HepG2 (cell line): ENCODE measurements around the gene FDPS. TPM values are rescaled to one million over a fixed set of nuclear protein-coding genes. Genes with fewer than 3 reads are reported as not detected.

Experiments
- AHR ChIP-seq: IDR thresholded peaks from 2 replicates; pipeline ENCODE4 v1.6.1; 2018; ENCODE audit warnings: missing genetic modification reagents, missing compliant biosample characterization
- ELK4 ChIP-seq: sonication (generic); formaldehyde crosslinking; IDR thresholded peaks from 2 replicates; pipeline ENCODE4 v1.9.0; 2021; ENCODE audit warnings: missing genetic modification reagents, borderline replicate concordance
- ETV5 ChIP-seq: IDR thresholded peaks from 2 replicates; pipeline ENCODE4 v1.6.1; 2018; ENCODE audit warnings: missing biosample characterization, missing genetic modification reagents, inconsistent platforms, borderline replicate concordance
- GLMP ChIP-seq: sonication (generic); formaldehyde crosslinking; IDR thresholded peaks from 2 replicates; pipeline ENCODE4 v1.9.0; 2021; ENCODE audit warnings: missing genetic modification reagents, mild to moderate bottlenecking, borderline replicate concordance
- HHEX ChIP-seq: IDR thresholded peaks from 2 replicates; pipeline ENCODE4 v1.6.1; 2016; ENCODE audit warnings: control low read depth
- HOXD1 ChIP-seq: sonication (generic); formaldehyde crosslinking; IDR thresholded peaks from 2 replicates; pipeline ENCODE4 v1.5.0; 2020; ENCODE audit warnings: missing genetic modification reagents
- ISX ChIP-seq: sonication (generic); formaldehyde crosslinking; conservative IDR thresholded peaks from 2 replicates; pipeline ENCODE4 v1.5.0; 2020; ENCODE audit warnings: missing genetic modification reagents
- KLF9 ChIP-seq: IDR thresholded peaks from 2 replicates; pipeline ENCODE4 v1.6.1; 2016; ENCODE audit warnings: low read depth
- MEF2D ChIP-seq: sonication (generic); formaldehyde crosslinking; IDR thresholded peaks from 2 replicates; pipeline ENCODE4 v1.5.1; 2020; ENCODE audit warnings: mild to moderate bottlenecking, missing genetic modification reagents
- MLX ChIP-seq: IDR thresholded peaks from 2 replicates; pipeline ENCODE4 v1.6.1; 2016
- MTF1 ChIP-seq: sonication (generic); formaldehyde crosslinking; IDR thresholded peaks from 2 replicates; pipeline ENCODE4 v1.5.0; 2020; ENCODE audit warnings: missing genetic modification reagents
- NFKBIZ ChIP-seq: IDR thresholded peaks from 2 replicates; pipeline ENCODE4 v1.6.1; 2018; ENCODE audit warnings: missing genetic modification reagents, missing compliant biosample characterization
- SALL2 ChIP-seq: sonication (generic); formaldehyde crosslinking; IDR thresholded peaks from 2 replicates; pipeline ENCODE4 v1.8.1; 2023; ENCODE audit warnings: mild to moderate bottlenecking, missing genetic modification reagents, inconsistent platforms
- SIN3A ChIP-seq: IDR thresholded peaks from 2 replicates; pipeline ENCODE4 v1.6.1; 2011; ENCODE audit warnings: low read depth, mild to moderate bottlenecking, control low read depth, low read length, borderline replicate concordance
- ZBTB34 ChIP-seq: sonication (generic); formaldehyde crosslinking; IDR thresholded peaks from 2 replicates; pipeline ENCODE4 v1.8.0; 2022; ENCODE audit warnings: mild to moderate bottlenecking, missing genetic modification reagents
- ZFYVE20 ChIP-seq: sonication (generic); formaldehyde crosslinking; IDR thresholded peaks from 2 replicates; pipeline ENCODE4 v1.8.0; 2023; ENCODE audit warnings: low read depth, mild to moderate bottlenecking, moderate library complexity, missing genetic modification reagents, borderline replicate concordance
- ZNF276 ChIP-seq: sonication (generic); formaldehyde crosslinking; IDR thresholded peaks from 2 replicates; pipeline ENCODE4 v1.4.0; 2020; ENCODE audit warnings: mild to moderate bottlenecking, low read depth, missing genetic modification reagents
- ZNF597 ChIP-seq: sonication (generic); formaldehyde crosslinking; IDR thresholded peaks from 2 replicates; pipeline ENCODE4 v1.5.0; 2020; ENCODE audit warnings: missing genetic modification reagents
- ZNF790 ChIP-seq: sonication (generic); formaldehyde crosslinking; IDR thresholded peaks from 2 replicates; pipeline ENCODE4 v1.8.0; 2022; ENCODE audit warnings: missing genetic modification reagents, mild to moderate bottlenecking, borderline replicate concordance
- ZUFSP ChIP-seq: sonication (generic); formaldehyde crosslinking; IDR thresholded peaks from 2 replicates; pipeline ENCODE4 v1.9.0; 2021; ENCODE audit warnings: missing genetic modification reagents, mild to moderate bottlenecking, borderline replicate concordance
- polyA plus RNA-seq, 8 experiments: library from polyadenylated mRNA; depleted of rRNA in 3 of 8; stranded (reverse) in 7 of 8; unstranded in 1 of 8; fragments of >200 nt; fragmentation: Illumina TruSeq in 4 of 8; extraction: Trizol in 4 of 8; gene quantifications; 2 replicates each; pipeline versions ENCODE4 v1.2.1 to v1.2.3, GENCODE V29; 2011 to 2016; ENCODE audit warnings: low read depth in 4 of 8, missing spikeins in 1 of 8, mixed read lengths in 1 of 8; ENCODE audit not compliant: insufficient read depth in 1 of 8
- total RNA-seq, 5 experiments: library from RNA; depleted of rRNA; stranded (reverse); fragments of >200 nt; fragmentation: Illumina TruSeq; extraction: Trizol; gene quantifications; 2 replicates each; pipeline ENCODE4 v1.2.3, GENCODE V29; 2016; ENCODE audit warnings: low read depth in 1 of 5

Gene FDPS
- total and polyA plus RNA-seq, 2 of the 13 experiments (the other 11 are each of a cell fraction or from before 2014, with no cell fraction given) = 264 to 519 TPM

- no peak for TF ChIP-seq ELK4 (CRISPR knock-in tag)
- no peak; the same call in 1 of the 2 replicates for TF ChIP-seq ZNF790 (CRISPR knock-in tag)
- TF ChIP-seq KLF9 (CRISPR knock-in tag) = 0 out of 2 replicates have a peak, but pooled peaks have one; percentile 43
- TF ChIP-seq ZNF597 (CRISPR knock-in tag) = no peak
- no peak for TF ChIP-seq NFKBIZ (CRISPR knock-in tag)
- peak; percentile 93 for TF ChIP-seq ZNF276 (CRISPR knock-in tag)
- TF ChIP-seq ETV5 (CRISPR knock-in tag) = peak; percentile 68; the same call in 1 of the 2 replicates
- peak; percentile 70; the same call in 1 of the 2 replicates for TF ChIP-seq MEF2D
- TF ChIP-seq MTF1 (CRISPR knock-in tag) = no peak
- TF ChIP-seq HHEX = no peak
- no peak for TF ChIP-seq GLMP (CRISPR knock-in tag)
- TF ChIP-seq ISX = no peak
- TF ChIP-seq ZBTB34 (CRISPR knock-in tag) = no peak; the same call in 1 of the 2 replicates
- peak; percentile 81; the same call in 1 of the 2 replicates for TF ChIP-seq HOXD1 (CRISPR knock-in tag)
- no peak for TF ChIP-seq ZFYVE20 (CRISPR knock-in tag)
- TF ChIP-seq AHR (CRISPR knock-in tag) = peak; percentile 90; the same call in 1 of the 2 replicates
- TF ChIP-seq SIN3A = peak; percentile 78; the same call in 1 of the 2 replicates
- TF ChIP-seq SALL2 = peak; percentile 73
- no peak for TF ChIP-seq ZUFSP (CRISPR knock-in tag)
- peak; percentile 100 for TF ChIP-seq MLX (CRISPR knock-in tag)
Observed at GRCh38 chr1:155300553-155301329, 7.9 kb upstream of the FDPS start (continued).
